HG03097 (cell line): ENCODE results near the gene PDIA4.
"Not testable (repeated sequence)": the region's sequence is repeated elsewhere in the genome, so short reads cannot be mapped to it uniquely, and the experiment has no call there.

ENCODE experiments used
- ATAC-seq: cut with Tn5 transposase; IDR thresholded peaks from one replicate; pipeline ENCODE4 v1.9.1; 2021; ENCODE audit not compliant: unreplicated experiment, low FRiP score

PDIA4 gene

GRCh38 chr7:149038641-149039040 lies 10.3 kb upstream of the PDIA4 start:
- ATAC-seq: not testable (repeated sequence)

- no peak for ATAC-seq
Observed at GRCh38 chr7:149036676-149037075, 8.4 kb upstream of the PDIA4 start.

GRCh38 chr7:149031353-149031910 lies 3.1 kb upstream of the PDIA4 start:
- ATAC-seq: no peak

- ATAC-seq: not testable (repeated sequence)
Observed at GRCh38 chr7:149030439-149030838, 2.1 kb upstream of the PDIA4 start.

- no peak for ATAC-seq
Observed at GRCh38 chr7:149027611-149028345, 527 bp downstream of the PDIA4 start.

GRCh38 chr7:149027055-149027454 lies 1.2 kb downstream of the PDIA4 start:
- no peak for ATAC-seq

- ATAC-seq: no peak
Observed at GRCh38 chr7:149023662-149024061, 4.6 kb downstream of the PDIA4 start.

- no peak for ATAC-seq
Observed at GRCh38 chr7:149022756-149023360, 5.4 kb downstream of the PDIA4 start.

GRCh38 chr7:149021725-149022062 lies 6.6 kb downstream of the PDIA4 start:
- ATAC-seq: no peak

GRCh38 chr7:149020483-149020882 lies 7.8 kb downstream of the PDIA4 start:
- ATAC-seq: no peak

GRCh38 chr7:149016876-149017275 lies 11.4 kb downstream of the PDIA4 start:
- no peak for ATAC-seq

- no peak for ATAC-seq
Observed at GRCh38 chr7:149014309-149014708, 14.0 kb downstream of the PDIA4 start.

GRCh38 chr7:149013876-149014275 lies 14.4 kb downstream of the PDIA4 start:
- no peak for ATAC-seq

GRCh38 chr7:149012730-149013129 lies 15.6 kb downstream of the PDIA4 start:
- ATAC-seq: not testable (repeated sequence)

GRCh38 chr7:149011491-149011890 lies 16.8 kb downstream of the PDIA4 start:
- no peak for ATAC-seq

- ATAC-seq: no peak
Observed at GRCh38 chr7:149010451-149010850, 17.9 kb downstream of the PDIA4 start.

- no peak for ATAC-seq
Observed at GRCh38 chr7:149009527-149009926, 18.8 kb downstream of the PDIA4 start.

GRCh38 chr7:149007611-149008010 lies 20.7 kb downstream of the PDIA4 start:
- ATAC-seq: no peak

GRCh38 chr7:149007146-149007545 lies 21.2 kb downstream of the PDIA4 start:
- no peak for ATAC-seq

- ATAC-seq: no peak
Observed at GRCh38 chr7:149006345-149006725, 22.0 kb downstream of the PDIA4 start.

GRCh38 chr7:149005427-149006344 lies 22.6 kb downstream of the PDIA4 start:
- no peak for ATAC-seq
